NCI-H226 (cell line): ENCODE results near the gene SKAP1.

Experiments
- DNase-seq: peaks from one replicate; pipeline ENCODE4 v3.0.0-alpha.2; 2015

Gene SKAP1

DNA sequence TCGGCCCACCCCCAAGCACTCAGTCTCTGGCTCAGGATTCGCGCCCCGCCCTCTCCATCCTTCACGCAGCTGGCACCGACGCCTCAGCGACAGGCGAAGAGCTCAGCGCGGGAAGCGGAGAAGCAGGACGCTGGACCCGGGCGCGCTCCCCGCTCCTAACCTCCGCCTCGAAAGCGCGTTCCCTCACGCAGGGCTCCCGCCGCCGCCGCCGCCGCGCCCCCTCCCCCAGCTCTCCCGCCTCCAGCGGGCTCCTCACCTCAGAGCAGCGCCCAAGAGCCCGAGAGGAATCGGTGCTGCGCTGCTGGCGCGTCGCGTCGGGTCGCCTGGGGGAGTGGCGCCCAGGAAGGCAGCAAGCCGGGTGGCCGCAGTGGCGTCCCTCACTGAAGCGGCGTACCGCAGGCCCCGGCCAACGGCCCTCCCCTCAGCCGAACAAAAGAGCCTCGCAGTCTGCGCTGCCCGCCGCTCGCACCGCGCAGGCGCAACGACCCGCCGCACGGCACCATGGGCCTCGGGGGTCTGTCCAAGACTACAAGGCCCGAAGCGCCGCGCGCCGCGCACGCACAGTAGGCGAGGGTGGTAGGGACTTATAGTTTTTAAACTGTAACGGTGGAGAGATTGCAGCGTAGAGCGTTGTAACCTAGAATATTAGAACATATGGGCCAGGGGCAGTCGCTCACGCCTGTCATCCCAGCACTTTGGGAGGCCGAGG, 328.8 kb downstream of the SKAP1 start, which contains the start of gene CBX1:
Gene CBX1 (minus strand): TSS at position 467 of the 709 bp plus-strand sequence. CDS start 24,474 bp downstream, outside the sequence.
- peak; percentile 87 for DNase-seq

DNA sequence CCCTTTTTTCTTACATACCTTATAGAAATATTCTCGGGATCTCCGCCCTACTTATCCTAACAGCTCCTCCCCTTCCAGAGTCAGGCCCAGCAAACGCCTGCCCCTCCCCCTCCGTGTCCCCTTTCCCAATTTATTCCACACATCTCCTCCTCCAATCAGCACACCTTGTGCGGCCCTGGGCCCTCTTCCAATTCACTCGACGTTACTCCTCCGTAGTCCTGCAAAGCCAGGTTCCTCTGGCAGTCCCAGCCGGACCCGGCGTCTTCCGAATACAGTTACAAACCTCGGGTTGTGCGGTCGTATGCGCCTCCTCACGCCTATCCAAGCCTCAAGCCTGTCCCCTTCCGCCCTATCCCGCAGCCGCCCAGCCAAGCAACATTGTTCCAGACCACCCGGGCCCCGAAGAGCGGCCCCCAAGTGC, 329.4 kb downstream of the SKAP1 start:
- DNase-seq, result peak; percentile 72

DNA sequence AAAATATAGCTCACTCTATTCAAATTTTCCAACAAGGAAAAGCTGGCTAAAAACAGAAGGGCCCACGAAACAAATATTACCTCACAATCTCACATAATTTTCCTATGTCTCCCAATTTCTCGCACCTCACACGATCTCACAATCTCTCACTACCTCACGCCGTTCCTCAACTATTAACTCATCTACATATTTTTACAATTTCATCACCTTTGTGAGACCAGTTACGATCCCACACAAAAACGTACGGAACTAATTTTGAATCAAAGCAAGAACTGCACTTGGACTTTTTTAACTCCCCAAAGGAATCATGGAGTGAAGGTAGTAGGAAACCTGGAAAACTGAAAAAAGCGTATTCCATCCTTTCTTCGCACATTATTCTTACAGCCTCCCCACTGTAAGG, 329.9 kb downstream of the SKAP1 start:
- DNase-seq, result peak; percentile 75

DNA sequence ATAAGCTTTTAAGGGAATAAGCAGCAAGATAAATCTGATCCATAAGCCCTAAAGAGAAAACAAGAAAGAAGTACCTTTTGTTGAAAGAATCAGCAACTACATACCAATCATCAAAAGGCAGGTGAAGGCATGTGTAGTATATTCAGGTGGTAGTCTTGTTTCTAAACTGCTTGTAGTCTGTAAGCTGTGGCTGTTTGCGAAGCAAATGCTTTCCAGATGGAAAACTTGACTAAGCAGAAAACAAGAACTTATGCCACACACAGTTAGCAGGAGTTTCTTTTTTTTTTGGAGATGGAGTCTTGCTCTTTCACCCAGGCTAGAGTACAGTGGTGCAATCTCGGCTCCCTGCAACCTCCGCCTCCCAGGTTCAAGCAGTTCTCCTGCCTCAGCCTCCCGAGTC, 334.4 kb downstream of the SKAP1 start:
- no peak for DNase-seq

DNA sequence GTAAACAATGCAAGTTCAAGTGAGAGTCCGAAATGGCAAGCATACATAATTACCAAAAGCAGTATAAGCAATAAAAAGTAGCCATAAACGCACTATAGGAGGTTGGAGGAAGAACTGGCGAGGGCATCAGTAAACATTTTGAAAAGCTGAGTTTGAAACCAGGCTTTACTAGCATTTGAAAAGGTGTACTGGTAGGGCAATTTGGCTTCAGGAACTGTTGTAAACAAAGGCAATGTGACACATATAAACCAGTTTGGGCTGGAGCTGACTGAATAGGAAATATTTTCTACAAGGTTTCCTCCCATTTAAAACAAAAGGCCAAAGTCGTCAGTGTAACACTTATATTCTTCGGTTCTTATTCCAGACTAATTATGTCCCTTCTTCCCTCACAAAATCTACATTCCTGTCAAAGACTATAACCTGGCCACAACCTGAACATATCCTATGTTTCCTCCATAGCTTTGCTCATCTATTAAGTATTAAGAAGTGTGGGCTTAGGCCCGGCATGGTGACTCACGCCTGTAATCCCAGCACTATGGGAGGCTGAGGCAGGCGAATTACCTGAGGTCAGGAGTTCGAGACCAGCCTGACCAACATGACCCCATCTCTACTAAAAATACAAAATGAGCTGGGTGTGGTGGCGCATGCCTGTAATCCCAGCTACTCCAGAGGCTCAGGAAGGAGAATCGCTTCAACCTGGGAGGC, 336.5 kb downstream of the SKAP1 start:
- no peak for DNase-seq

DNA sequence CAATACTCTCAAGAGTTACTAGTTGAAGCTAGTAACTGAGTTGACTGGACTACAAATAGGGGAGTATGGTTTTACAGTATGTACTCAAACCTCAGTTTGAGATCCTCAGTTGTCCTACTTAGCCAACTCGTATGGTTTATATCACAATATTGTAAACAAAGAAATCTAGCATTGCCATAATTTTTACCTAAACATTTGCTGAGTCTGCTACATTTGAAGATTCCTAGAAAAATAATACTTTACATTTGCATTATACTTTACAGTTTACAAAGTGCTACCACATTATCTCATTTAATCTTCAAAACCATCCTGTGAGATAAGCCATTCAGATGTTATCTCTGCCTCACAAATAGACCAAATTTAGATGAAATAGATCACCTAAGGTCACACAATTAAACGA, 345.1 kb downstream of the SKAP1 start:
- DNase-seq, result no peak
